HG02588 (cell line): ENCODE measurements around the gene KCNJ4.

ENCODE experiments used
- ATAC-seq: cut with Tn5 transposase; IDR thresholded peaks from one replicate; pipeline ENCODE4 v1.9.1; 2021; ENCODE audit warnings: mild to moderate bottlenecking, moderate library complexity; ENCODE audit not compliant: unreplicated experiment

Gene KCNJ4

GRCh38 chr22:38455076-38455529, at the start of gene KCNJ4:
Gene KCNJ4 (minus strand): TSS chr22:38455199. CDS start chr22:38428132, 27,067 bp downstream.
- ATAC-seq: no peak

DNA sequence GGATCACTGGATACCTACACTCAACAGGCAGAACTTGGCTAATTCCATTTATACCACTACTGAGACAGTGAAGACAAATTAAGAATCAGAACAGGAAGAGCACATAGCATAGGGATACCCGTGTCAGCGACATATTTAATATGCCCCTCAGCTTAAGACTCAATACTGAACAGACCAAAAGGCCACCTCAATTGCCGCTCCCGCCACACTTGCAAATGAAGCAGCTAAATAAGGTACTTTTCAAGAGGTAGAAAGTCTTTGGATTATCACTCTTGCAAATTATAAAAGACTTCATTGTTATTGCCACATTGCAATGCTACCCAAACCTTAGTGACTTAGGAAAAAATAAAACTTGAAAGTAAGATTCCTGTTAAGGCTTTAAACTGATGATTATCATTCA, 48.0 kb upstream of the KCNJ4 start:
- ATAC-seq: no peak

GRCh38 chr22:38501797-38502672, 47.0 kb upstream of the KCNJ4 start:
- ATAC-seq: no peak

- ATAC-seq: no peak
Observed at GRCh38 chr22:38497869-38498268, 42.9 kb upstream of the KCNJ4 start.

DNA sequence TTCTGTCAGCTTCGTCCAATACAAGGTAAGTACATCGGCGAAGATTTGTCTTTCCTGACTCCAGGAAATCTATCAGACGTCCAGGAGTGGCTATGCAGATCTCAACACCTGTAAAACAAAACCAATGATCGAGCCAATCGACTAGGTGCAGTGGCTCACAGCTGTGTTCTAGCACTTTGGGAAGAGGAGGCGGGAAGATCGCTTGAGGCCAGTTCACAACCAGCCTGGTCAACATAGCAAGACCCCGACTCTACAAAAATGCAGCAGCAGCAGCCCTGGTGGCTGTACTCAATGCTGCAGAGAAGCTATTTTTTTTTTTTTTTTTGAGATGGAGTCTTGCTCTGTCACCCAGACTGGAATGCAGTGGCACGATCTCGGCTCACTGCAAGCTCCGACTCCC, 39.9 kb upstream of the KCNJ4 start:
- ATAC-seq: no peak

DNA sequence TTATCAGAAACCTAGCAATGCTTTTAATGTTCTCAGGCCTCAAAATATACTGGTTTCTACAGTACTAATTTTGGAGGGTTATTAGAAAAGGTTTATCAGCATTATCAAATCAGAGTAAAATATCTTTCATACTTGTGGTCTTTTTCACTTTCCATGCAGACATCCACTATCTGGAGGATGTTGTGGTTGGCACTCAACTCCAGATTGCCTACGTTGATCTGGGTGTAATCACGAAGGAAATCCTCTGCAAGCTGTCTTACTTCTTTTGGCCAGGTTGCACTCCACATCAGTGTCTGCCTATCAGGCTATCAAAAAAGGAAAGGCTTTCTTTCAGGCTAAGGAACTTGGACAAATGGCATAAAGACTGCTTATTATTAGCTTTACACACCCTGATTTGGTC, 39.5 kb upstream of the KCNJ4 start:
- ATAC-seq: no peak

- ATAC-seq: no peak
Observed at GRCh38 chr22:38491707-38492348, 36.8 kb upstream of the KCNJ4 start.

- no peak for ATAC-seq
Observed at GRCh38 chr22:38490915-38491314, 35.9 kb upstream of the KCNJ4 start.

DNA sequence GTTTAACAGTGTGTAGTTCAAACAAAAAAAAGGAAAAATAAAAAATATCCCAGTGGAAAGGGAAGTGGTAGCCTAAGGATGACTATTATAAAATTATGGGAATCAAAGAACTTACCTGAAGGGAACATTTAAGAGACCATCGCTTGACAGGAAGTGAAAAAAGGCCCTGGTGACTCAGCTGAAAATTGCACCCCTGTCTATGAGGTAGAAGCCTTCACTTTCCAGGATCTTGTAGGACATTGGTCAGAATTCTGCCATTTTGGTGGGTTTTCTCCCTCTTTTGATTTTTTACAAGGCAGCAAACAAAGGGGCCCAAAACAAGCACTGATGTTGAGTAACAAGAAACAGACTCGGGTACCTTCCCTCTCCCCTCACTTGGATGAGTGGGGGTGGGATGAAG, 35.5 kb upstream of the KCNJ4 start:
- ATAC-seq: no peak

- ATAC-seq: no peak
Observed at GRCh38 chr22:38489561-38490145, 34.7 kb upstream of the KCNJ4 start.

DNA sequence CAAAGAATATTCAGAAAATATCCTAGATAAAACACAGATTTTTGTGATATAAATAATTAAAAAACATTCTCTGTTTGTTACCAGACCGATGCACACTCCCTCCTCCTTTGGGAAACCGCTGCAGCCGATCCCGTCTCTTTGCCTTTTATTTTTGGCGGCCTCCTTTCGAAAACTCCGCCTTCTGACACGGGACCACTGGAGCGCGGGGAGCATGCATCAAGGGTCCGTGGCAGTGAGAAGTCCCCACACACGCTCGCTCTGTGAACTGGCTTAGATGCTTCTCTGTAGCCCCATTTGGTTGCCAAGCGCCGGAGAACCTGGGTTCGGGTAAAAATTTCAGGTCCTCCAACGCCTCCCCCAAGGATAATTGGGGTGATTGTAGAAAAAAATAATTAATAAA, 34.1 kb upstream of the KCNJ4 start:
- ATAC-seq: no peak

- ATAC-seq: no peak
Observed at GRCh38 chr22:38487946-38488345, 32.9 kb upstream of the KCNJ4 start.

GRCh38 chr22:38485783-38486182, 30.8 kb upstream of the KCNJ4 start:
- no peak for ATAC-seq

DNA sequence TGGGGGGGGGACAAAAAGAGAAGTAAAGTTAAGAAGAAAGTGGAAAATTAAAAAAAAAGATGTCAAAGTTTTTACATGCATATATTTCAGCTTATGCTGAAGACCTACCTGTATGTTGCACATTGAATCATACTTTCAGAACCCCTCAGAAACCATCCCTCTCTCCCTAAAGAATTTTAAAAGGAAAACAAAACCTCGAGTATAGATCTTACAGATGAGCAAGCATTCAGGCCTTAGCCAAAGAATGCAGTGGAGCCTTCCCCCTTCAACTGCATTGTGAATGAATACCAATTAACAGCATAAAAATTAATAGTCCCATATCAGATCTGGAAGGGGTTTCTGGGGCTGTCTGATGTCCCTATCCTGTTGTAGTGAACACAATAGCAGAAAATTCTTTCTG, 29.2 kb upstream of the KCNJ4 start:
- no peak for ATAC-seq

- ATAC-seq: no peak
Observed at GRCh38 chr22:38482662-38483308, 27.8 kb upstream of the KCNJ4 start.

DNA sequence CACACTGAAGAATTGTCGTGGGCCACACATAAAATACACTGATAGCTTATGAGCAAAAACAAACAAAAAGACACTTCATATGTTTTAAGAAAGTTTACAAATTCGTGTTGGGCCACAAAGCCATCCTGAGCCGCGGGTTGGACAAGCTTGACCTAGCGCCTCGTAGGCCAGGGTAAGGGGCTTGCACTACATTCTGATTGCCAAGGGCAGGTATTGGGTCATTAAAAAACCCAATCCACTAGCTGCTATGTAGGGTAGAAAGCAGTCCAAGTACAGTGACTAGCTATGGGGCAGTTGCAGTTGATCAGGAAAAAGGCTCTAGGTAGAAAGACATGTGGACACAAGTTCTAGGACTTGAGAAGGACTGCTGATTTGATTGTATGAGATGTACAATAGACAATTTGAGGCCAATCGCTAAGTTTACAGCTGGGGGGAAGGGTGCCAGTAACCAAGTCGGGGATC, 26.9 kb upstream of the KCNJ4 start:
- no peak for ATAC-seq

DNA sequence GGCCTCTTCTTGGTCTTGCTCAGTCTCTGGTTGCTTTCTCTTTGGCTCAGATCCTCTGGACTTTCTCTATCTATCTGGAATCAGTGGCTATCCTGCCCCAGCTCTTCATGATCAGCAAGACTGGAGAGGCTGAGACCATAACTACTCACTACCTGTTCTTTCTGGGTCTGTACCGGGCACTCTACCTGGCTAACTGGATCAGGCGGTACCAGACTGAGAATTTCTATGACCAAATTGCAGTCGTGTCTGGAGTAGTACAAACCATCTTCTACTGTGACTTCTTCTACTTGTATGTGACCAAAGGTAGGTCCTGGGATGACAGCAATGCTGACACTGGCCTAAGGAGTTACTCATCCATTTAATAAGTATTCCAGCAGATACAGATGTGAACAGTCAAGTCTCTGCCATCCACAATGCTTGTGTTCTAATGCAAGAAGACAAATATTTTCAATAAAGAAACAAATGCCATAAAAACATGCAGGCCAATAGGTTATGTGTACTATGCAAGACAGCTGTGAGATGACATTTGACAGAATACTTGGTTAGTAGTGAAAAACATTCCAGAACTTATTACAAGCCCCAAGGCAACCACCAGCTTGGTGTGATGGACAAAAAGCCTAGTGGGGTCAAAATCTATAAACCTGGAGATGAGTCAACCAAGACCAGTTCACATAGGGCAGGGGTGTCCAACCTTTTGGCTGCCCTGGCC, 26.3 kb upstream of the KCNJ4 start:
- no peak for ATAC-seq

GRCh38 chr22:38479096-38479837, 24.3 kb upstream of the KCNJ4 start:
- no peak for ATAC-seq

DNA sequence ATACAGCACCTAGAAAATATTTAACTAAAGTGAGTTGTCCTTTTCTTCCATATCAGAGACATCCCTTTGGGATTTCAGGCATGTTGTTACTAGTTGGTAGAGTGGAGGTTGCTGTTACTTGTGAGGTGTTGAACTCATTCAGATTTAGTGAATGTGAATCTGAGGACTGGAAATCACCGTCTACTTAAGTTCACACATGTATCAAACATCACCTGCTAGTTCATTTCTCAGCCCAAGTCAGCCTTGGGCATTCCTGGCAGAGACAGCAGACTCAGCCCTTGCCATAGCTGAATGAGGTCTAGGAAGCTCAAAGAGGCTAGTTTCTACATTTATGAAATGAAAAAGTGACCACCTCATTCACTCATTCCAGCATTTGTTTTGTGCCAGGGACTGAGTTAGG, 22.6 kb upstream of the KCNJ4 start:
- no peak for ATAC-seq

DNA sequence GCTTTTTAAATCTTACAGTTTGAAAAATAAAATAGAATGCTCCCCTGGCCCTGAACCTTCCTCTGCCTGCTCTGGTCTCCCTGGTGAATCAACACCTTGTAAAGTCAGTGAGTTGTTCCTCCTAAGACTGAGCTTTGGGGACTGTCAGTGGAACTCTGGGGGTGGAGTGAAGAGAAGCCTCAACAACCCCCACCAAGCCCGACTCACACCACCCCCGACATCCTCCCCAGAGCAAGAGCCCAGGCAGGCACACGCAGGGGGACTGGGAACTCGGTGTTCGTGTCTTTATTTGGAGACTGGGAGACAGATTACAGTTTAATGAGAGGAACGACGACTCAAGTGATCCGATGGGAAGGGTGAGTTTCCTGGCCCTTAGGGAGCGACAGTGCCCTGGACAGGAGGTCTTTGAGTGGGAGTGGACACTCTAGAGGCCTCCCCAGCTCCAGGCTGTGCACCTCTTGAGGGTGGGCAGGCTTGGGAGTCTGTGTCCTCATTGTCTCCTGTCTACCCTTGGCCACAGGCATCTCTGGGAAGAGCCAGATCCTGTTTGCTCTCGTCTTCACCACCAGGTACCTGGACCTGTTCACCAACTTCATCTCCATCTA, 19.1 kb upstream of the KCNJ4 start:
- ATAC-seq: no peak
